Measurements from ENCODE around the gene GPHN. TPM values are rescaled to one million over a fixed set of nuclear protein-coding genes. Genes with fewer than 3 reads are reported as not detected.
"Not testable (repeated sequence)": the region's sequence is repeated elsewhere in the genome, so short reads cannot be mapped to it uniquely, and the experiment has no call there.

GPHN gene
- polyA plus RNA-seq, 4 donors, result 10.0 to 26.2 (median 22.4) TPM

DNA sequence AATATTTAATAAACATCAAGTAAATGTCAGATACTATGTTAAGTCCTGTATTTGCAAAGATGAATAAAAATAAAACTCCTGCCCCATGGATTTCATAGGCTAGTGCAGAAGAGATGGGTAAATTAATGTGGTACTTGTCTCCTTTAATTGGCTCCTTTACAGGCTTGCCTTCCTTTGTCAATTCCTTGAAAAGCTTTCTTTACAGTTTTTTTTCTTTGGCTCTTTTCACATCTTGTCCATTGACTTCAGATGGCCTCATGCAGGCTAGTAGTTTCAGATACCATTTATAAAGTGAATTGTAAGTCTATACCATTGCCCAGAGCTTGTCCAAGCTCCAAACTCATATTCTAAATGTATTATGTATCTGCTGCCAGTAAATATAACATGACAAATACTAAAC is 552.6 kb downstream of the GPHN start:
- Histone ChIP-seq H3K36me3 (ENCODE audit: control insufficient read depth in 3 of 3, insufficient read depth in 2 of 3, low read depth in 1 of 3, low read length in 3 of 3) (peaks cover 0 to 4% (median 2%) of the 10 kb centered on the region in 3 donors), H3K9me3 (ENCODE audit: control insufficient read depth in 2 of 2, insufficient read depth in 1 of 2, low read depth in 1 of 2, low read length in 1 of 2) (no peaks in the 10 kb centered on the region), H3K27me3 (ENCODE audit: control insufficient read depth in 3 of 3, insufficient read depth in 3 of 3, low read length in 3 of 3) (no peaks in the 10 kb centered on the region), H3K4me1 (ENCODE audit: control insufficient read depth in 3 of 3, insufficient read depth in 2 of 3, low read depth in 1 of 3, low read length in 2 of 3) (no peaks in the 10 kb centered on the region), H3K4me3 (ENCODE audit: low read depth in 1 of 3, low read length in 3 of 3) (no peak overlapping the region), H3K27ac (ENCODE audit: low read depth in 1 of 3, low read length in 2 of 3) (no peak overlapping the region)
- FAIRE-seq (no peak), DNase-seq (no peak)

DNA sequence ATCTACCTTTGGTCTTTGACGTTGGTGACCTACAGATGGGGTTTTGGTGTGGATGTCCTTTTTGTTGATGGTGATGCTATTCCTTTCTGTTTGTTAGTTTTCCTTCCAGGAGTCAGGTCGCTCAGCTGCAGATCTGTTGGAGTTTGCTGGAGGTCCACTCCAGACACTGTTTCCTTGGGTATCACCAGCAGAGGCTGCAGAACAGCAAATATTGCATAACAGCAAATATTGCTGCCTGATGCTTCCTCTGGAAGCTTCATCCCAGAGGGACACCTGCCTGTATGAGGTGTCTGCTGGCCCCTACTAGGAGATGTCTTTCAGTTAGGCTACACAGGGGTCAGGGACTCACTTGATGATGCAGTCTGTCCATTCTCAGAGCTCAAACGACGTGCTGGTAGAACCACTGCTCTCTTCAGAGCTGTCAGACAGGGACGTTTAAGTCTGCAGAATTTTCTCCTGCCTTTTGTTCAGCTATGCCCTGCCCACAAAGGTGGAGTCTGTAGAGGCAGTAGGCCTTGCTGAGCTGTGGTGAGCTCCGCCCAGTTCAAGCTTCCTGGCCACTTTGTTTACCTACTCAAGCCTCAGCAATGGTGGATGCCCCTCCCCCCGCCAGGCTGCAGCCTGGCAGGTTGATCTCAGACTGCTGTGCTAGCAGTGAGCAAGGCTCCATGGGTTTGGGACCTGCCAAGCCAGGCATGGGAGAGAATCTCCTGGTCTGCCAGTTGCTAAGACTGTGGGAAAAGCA is 559.3 kb downstream of the GPHN start:
- H3K27ac ChIP-seq (ENCODE audit: low read depth in 1 of 3, low read length in 2 of 3); H3K4me1 ChIP-seq (ENCODE audit: control insufficient read depth in 3 of 3, insufficient read depth in 2 of 3, low read depth in 1 of 3, low read length in 2 of 3); FAIRE-seq; H3K4me3 ChIP-seq (ENCODE audit: low read depth in 1 of 3, low read length in 3 of 3); H3K9me3 ChIP-seq (ENCODE audit: control insufficient read depth in 2 of 2, insufficient read depth in 1 of 2, low read depth in 1 of 2, low read length in 1 of 2); DNase-seq; H3K36me3 ChIP-seq (ENCODE audit: control insufficient read depth in 3 of 3, insufficient read depth in 2 of 3, low read depth in 1 of 3, low read length in 3 of 3); H3K27me3 ChIP-seq (ENCODE audit: control insufficient read depth in 3 of 3, insufficient read depth in 3 of 3, low read length in 3 of 3): not testable (repeated sequence)
- 86 to 87% (median 87%) methylated on average over 7 of the region's 7 CpGs for WGBS, 3 donors

DNA sequence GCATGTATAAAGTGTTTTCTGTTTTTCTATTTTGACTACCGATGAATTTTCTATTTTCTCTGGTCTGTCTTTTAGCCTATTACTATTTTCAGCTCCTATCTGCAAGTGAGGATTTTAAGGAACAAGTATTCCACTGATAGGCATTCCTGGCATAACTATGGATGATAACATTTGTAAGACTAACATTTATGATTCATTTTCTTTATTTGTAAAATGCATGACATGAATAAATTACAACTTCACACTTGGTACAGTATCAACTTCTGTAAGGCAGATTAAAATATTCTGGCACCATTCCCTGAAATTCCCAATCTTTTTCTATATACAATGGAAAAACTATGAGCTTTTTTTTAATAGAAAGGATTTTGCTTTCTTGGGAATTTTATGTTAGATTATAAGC is 560.3 kb downstream of the GPHN start:
- WGBS, 3 donors, result 88 to 100% (median 94%) methylated on average over 1 of the region's 1 CpG
- FAIRE-seq, result no peak

DNA sequence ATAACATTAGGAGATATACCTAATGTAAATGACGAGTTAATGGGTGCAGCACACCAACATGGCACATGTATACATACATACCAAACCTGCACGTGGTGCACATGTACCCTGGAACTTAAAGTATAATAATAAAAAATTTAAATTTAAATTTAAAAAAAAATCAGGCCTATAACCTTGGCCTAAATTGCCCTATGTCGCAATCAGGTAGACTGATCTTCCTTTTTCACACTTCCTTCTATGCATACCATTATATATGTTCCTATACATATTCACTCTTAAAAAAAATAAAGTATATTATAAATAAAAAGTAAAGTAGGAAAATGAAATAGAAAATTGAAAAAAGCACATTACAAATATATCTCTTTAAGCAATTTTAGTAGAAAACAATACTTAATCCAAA is 563.6 kb downstream of the GPHN start:
- Histone ChIP-seq H3K4me3 (ENCODE audit: low read depth in 1 of 3, low read length in 3 of 3) (no peak overlapping the region), H3K9me3 (ENCODE audit: control insufficient read depth in 2 of 2, insufficient read depth in 1 of 2, low read depth in 1 of 2, low read length in 1 of 2) (no peaks in the 10 kb centered on the region), H3K4me1 (ENCODE audit: control insufficient read depth in 3 of 3, insufficient read depth in 2 of 3, low read depth in 1 of 3, low read length in 2 of 3) (no peaks in the 10 kb centered on the region), H3K27me3 (ENCODE audit: control insufficient read depth in 3 of 3, insufficient read depth in 3 of 3, low read length in 3 of 3) (no peaks in the 10 kb centered on the region), H3K27ac (ENCODE audit: low read depth in 1 of 3, low read length in 2 of 3) (no peak overlapping the region), H3K36me3 (ENCODE audit: control insufficient read depth in 3 of 3, insufficient read depth in 2 of 3, low read depth in 1 of 3, low read length in 3 of 3) (peaks cover 0 to 2% (median 0%) of the 10 kb centered on the region in 3 donors)
- FAIRE-seq (no peak), DNase-seq (no peak)
- WGBS, 3 donors, result 79 to 95% (median 93%) methylated on average over 3 of the region's 3 CpGs

More for the DNA sequence above, 560.3 kb downstream of the GPHN start:
- Histone ChIP-seq H3K27ac (ENCODE audit: low read depth in 1 of 3, low read length in 2 of 3) (no peak overlapping the region), H3K4me1 (ENCODE audit: control insufficient read depth in 3 of 3, insufficient read depth in 2 of 3, low read depth in 1 of 3, low read length in 2 of 3) (no peaks in the 10 kb centered on the region), H3K4me3 (ENCODE audit: low read depth in 1 of 3, low read length in 3 of 3) (no peak overlapping the region), H3K27me3 (ENCODE audit: control insufficient read depth in 3 of 3, insufficient read depth in 3 of 3, low read length in 3 of 3) (no peaks in the 10 kb centered on the region), H3K9me3 (ENCODE audit: control insufficient read depth in 2 of 2, insufficient read depth in 1 of 2, low read depth in 1 of 2, low read length in 1 of 2) (no peaks in the 10 kb centered on the region), H3K36me3 (ENCODE audit: control insufficient read depth in 3 of 3, insufficient read depth in 2 of 3, low read depth in 1 of 3, low read length in 3 of 3) (peaks cover 0 to 2% (median 0%) of the 10 kb centered on the region in 3 donors)
- no peak for DNase-seq

DNA sequence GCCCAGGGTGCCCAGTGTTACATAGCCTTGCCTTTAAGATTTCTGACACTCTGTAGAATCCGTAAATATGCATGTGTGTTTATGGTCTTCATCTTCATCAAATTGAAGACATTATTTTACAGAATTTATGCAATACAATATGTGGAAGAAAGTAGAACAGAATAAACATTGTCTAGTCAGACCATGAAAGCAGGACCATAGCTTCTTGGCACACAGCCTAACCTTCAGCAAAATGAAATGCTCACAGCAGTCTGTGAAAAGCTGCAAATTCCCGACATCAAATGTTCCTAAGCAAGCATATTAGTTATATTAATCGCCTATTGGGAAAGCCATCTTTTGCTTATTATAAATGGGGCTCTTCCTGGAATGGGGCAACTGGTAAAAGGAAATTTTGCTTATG is 570.0 kb downstream of the GPHN start:
- Histone ChIP-seq H3K36me3 (ENCODE audit: control insufficient read depth in 3 of 3, insufficient read depth in 2 of 3, low read depth in 1 of 3, low read length in 3 of 3) (peaks cover 0 to 2% (median 0%) of the 10 kb centered on the region in 3 donors), H3K27me3 (ENCODE audit: control insufficient read depth in 3 of 3, insufficient read depth in 3 of 3, low read length in 3 of 3) (no peaks in the 10 kb centered on the region), H3K4me3 (ENCODE audit: low read depth in 1 of 3, low read length in 3 of 3) (no peak overlapping the region), H3K4me1 (ENCODE audit: control insufficient read depth in 3 of 3, insufficient read depth in 2 of 3, low read depth in 1 of 3, low read length in 2 of 3) (no peaks in the 10 kb centered on the region), H3K9me3 (ENCODE audit: control insufficient read depth in 2 of 2, insufficient read depth in 1 of 2, low read depth in 1 of 2, low read length in 1 of 2) (no peaks in the 10 kb centered on the region), H3K27ac (ENCODE audit: low read depth in 1 of 3, low read length in 2 of 3) (no peak overlapping the region)
- FAIRE-seq, result no peak
- DNase-seq, result no peak
- 73 to 94% (median 88%) methylated on average over 3 of the region's 3 CpGs for WGBS, 3 donors

DNA sequence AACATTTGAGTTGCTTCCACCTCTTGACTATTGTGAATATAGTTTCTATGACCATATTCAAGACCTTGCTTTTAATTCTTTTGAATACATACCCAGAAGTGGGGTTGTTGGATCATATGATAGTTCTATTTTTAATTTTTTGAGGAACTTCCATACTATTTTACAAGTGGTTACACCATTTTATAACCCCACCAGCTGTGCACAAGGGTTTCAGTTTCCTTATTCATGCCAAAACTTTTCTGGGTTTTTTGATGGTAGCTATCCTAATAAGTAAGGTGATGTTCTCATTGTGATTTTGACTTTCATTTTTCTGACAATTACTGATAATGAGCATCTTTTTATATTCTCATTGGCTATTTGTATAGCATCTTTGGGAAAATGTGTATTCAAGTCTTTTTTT is 571.9 kb downstream of the GPHN start:
- no peak for FAIRE-seq

DNA sequence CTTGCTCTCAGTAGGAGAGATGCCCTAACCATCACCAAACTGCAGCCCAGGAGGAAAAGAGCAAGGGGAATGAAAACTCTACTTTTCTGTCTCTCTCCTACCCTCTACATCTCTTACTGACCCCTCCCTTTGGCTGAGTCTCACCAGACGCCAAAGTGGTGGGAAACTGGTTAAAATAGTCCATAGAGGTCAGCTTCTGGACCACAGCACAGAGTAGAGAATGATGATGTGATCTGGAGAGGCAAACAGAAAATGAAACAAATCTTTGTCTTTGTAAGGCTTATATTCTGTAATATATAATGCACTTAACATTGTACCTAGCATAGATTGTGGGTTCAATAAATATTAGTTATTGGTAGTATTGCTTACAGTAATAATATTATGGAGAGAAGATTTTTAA is 600.3 kb downstream of the GPHN start:
- WGBS, 3 donors, result 73 to 94% (median 73%) methylated on average over 1 of the region's 1 CpG
- H3K27me3 ChIP-seq (ENCODE audit: control insufficient read depth in 3 of 3, insufficient read depth in 3 of 3, low read length in 3 of 3), result no peaks in the 10 kb centered on the region
- no peak for FAIRE-seq

More for the DNA sequence above, 571.9 kb downstream of the GPHN start:
- Histone ChIP-seq H3K4me1 (ENCODE audit: control insufficient read depth in 3 of 3, insufficient read depth in 2 of 3, low read depth in 1 of 3, low read length in 2 of 3) (no peaks in the 10 kb centered on the region), H3K27me3 (ENCODE audit: control insufficient read depth in 3 of 3, insufficient read depth in 3 of 3, low read length in 3 of 3) (no peaks in the 10 kb centered on the region), H3K27ac (ENCODE audit: low read depth in 1 of 3, low read length in 2 of 3) (no peak overlapping the region), H3K4me3 (ENCODE audit: low read depth in 1 of 3, low read length in 3 of 3) (no peak overlapping the region), H3K36me3 (ENCODE audit: control insufficient read depth in 3 of 3, insufficient read depth in 2 of 3, low read depth in 1 of 3, low read length in 3 of 3) (peaks cover 0 to 2% (median 0%) of the 10 kb centered on the region in 3 donors), H3K9me3 (ENCODE audit: control insufficient read depth in 2 of 2, insufficient read depth in 1 of 2, low read depth in 1 of 2, low read length in 1 of 2) (no peaks in the 10 kb centered on the region)
- no peak for DNase-seq

DNA sequence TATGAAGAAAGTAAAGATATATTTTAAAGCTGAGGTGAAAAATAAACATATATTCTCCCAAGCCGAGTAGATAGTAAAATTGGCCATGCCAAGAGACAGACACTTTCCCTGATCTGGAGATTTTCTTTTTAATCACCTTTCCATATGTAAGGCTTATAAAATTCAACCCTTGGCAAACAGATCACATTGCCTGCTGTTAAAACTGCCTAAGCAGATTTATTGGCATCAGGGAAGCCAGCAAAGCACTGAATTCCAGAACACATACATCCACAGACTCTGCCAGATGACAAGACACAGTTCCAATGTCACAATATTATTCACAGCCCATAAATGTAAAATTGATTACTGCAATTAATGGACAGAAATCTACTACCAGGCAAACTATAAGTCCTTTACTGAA is 603.1 kb downstream of the GPHN start:
- H3K4me1 ChIP-seq (ENCODE audit: control insufficient read depth in 3 of 3, insufficient read depth in 2 of 3, low read depth in 1 of 3, low read length in 2 of 3), result no peaks in the 10 kb centered on the region
- H3K27me3 ChIP-seq (ENCODE audit: control insufficient read depth in 3 of 3, insufficient read depth in 3 of 3, low read length in 3 of 3), result no peaks in the 10 kb centered on the region
- H3K9me3 ChIP-seq (ENCODE audit: control insufficient read depth in 2 of 2, insufficient read depth in 1 of 2, low read depth in 1 of 2, low read length in 1 of 2), result peaks cover 0 to 5% of the 10 kb centered on the region in 2 donors
- H3K4me3 ChIP-seq (ENCODE audit: low read depth in 1 of 3, low read length in 3 of 3), result no peak overlapping the region
- H3K36me3 ChIP-seq (ENCODE audit: control insufficient read depth in 3 of 3, insufficient read depth in 2 of 3, low read depth in 1 of 3, low read length in 3 of 3), result peaks cover 0 to 4% (median 0%) of the 10 kb centered on the region in 3 donors
- H3K27ac ChIP-seq (ENCODE audit: low read depth in 1 of 3, low read length in 2 of 3), result no peak overlapping the region
- 81 to 100% (median 84%) methylated on average over 1 of the region's 1 CpG for WGBS, 3 donors
- DNase-seq, result no peak
- FAIRE-seq, result no peak

More for the DNA sequence above, 600.3 kb downstream of the GPHN start:
- H3K4me3 ChIP-seq (ENCODE audit: low read depth in 1 of 3, low read length in 3 of 3), result no peak overlapping the region
- H3K4me1 ChIP-seq (ENCODE audit: control insufficient read depth in 3 of 3, insufficient read depth in 2 of 3, low read depth in 1 of 3, low read length in 2 of 3), result no peaks in the 10 kb centered on the region
- no peak for DNase-seq
- H3K27ac ChIP-seq (ENCODE audit: low read depth in 1 of 3, low read length in 2 of 3), result no peak overlapping the region
- H3K36me3 ChIP-seq (ENCODE audit: control insufficient read depth in 3 of 3, insufficient read depth in 2 of 3, low read depth in 1 of 3, low read length in 3 of 3), result peaks cover 0 to 4% (median 0%) of the 10 kb centered on the region in 3 donors
- H3K9me3 ChIP-seq (ENCODE audit: control insufficient read depth in 2 of 2, insufficient read depth in 1 of 2, low read depth in 1 of 2, low read length in 1 of 2), result peaks cover 0 to 5% of the 10 kb centered on the region in 2 donors

DNA sequence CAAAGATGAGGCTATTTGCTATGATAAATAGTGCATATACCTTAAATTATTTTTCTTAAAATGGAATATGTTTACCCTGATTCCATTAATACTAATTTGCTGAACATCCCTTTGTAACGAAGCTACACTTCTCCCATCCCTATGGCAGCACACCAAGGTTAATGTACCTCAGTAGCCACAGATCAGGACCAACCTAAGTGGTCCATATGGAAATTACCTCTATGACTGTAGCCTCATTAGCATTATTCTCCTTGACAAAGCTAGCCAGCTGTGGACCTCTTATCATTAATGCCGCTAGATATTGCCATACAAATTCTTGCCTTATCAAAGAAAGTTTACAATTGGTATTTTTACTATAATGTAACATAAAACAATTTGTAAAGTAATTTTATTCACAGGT is 604.4 kb downstream of the GPHN start:
- H3K27ac ChIP-seq (ENCODE audit: low read depth in 1 of 3, low read length in 2 of 3), result no peak overlapping the region
- H3K4me1 ChIP-seq (ENCODE audit: control insufficient read depth in 3 of 3, insufficient read depth in 2 of 3, low read depth in 1 of 3, low read length in 2 of 3), result no peaks in the 10 kb centered on the region
- no peaks in the 10 kb centered on the region for H3K9me3 ChIP-seq (ENCODE audit: control insufficient read depth in 2 of 2, insufficient read depth in 1 of 2, low read depth in 1 of 2, low read length in 1 of 2)
- peaks cover 0 to under 1% (median 0%) of the 10 kb centered on the region in 3 donors for H3K36me3 ChIP-seq (ENCODE audit: control insufficient read depth in 3 of 3, insufficient read depth in 2 of 3, low read depth in 1 of 3, low read length in 3 of 3)
- H3K27me3 ChIP-seq (ENCODE audit: control insufficient read depth in 3 of 3, insufficient read depth in 3 of 3, low read length in 3 of 3), result no peaks in the 10 kb centered on the region
- no peak overlapping the region for H3K4me3 ChIP-seq (ENCODE audit: low read depth in 1 of 3, low read length in 3 of 3)
- FAIRE-seq, result no peak
- 73 to 95% (median 94%) methylated on average over 2 of the region's 2 CpGs for WGBS, 3 donors
- DNase-seq, result no peak
